GM19240 (cell line): Measurements from ENCODE around the gene EPB41L4A.

Experiments
- DNase-seq: peaks from one replicate; pipeline ENCODE4 v3.0.0; 2011; ENCODE audit warnings: low spot score; ENCODE audit not compliant: insufficient read length

EPB41L4A gene

GRCh38 chr5:112312295-112313275, 106.5 kb downstream of the EPB41L4A start:
- no peak for DNase-seq

- no peak for DNase-seq
Measured at GRCh38 chr5:112310746-112311145, 108.3 kb downstream of the EPB41L4A start.

- DNase-seq: no peak
Measured at GRCh38 chr5:112308608-112309007, 110.5 kb downstream of the EPB41L4A start.

GRCh38 chr5:112306956-112307355, 112.1 kb downstream of the EPB41L4A start:
- DNase-seq: no peak

- no peak for DNase-seq
Measured at GRCh38 chr5:112304743-112305142, 114.3 kb downstream of the EPB41L4A start.

- no peak for DNase-seq
Measured at GRCh38 chr5:112303685-112304084, 115.4 kb downstream of the EPB41L4A start.

- no peak for DNase-seq
Measured at GRCh38 chr5:112294126-112294525, 125.0 kb downstream of the EPB41L4A start.

GRCh38 chr5:112293587-112293986, 125.5 kb downstream of the EPB41L4A start:
- no peak for DNase-seq

GRCh38 chr5:112290691-112291090, 128.4 kb downstream of the EPB41L4A start:
- no peak for DNase-seq

- DNase-seq: no peak
Measured at GRCh38 chr5:112289465-112289864, 129.6 kb downstream of the EPB41L4A start.

- no peak for DNase-seq
Measured at GRCh38 chr5:112283943-112284929, 134.8 kb downstream of the EPB41L4A start.

GRCh38 chr5:112283034-112283582, 136.0 kb downstream of the EPB41L4A start:
- no peak for DNase-seq

GRCh38 chr5:112279082-112279481, 140.0 kb downstream of the EPB41L4A start:
- DNase-seq: no peak

- no peak for DNase-seq
Measured at GRCh38 chr5:112276991-112277390, 142.1 kb downstream of the EPB41L4A start.

GRCh38 chr5:112275671-112276070, 143.4 kb downstream of the EPB41L4A start:
- DNase-seq: no peak

- DNase-seq: no peak
Measured at GRCh38 chr5:112270299-112271293, 148.5 kb downstream of the EPB41L4A start.

GRCh38 chr5:112267231-112267630, 151.8 kb downstream of the EPB41L4A start:
- DNase-seq: no peak

- no peak for DNase-seq
Measured at GRCh38 chr5:112264666-112265065, 154.4 kb downstream of the EPB41L4A start.

GRCh38 chr5:112264151-112264550, 154.9 kb downstream of the EPB41L4A start:
- DNase-seq: no peak

GRCh38 chr5:112263469-112263868, 155.6 kb downstream of the EPB41L4A start:
- no peak for DNase-seq
